HEK293 (cell line): ENCODE results near the gene WDR45B.
"Not testable (repeated sequence)": the region's sequence is repeated elsewhere in the genome, so short reads cannot be mapped to it uniquely, and the experiment has no call there.

ENCODE experiments used
- CTCF ChIA-PET: fragments of 350-600 bp; formaldehyde crosslinking; extraction: SDS; loops from one replicate; lab custom pipeline; 2021; ENCODE audit warnings: antibody characterized with exemption; lab: Yijun Ruan, JAX
- POLR2A ChIA-PET: fragments of 300-600 bp; formaldehyde crosslinking; extraction: SDS; loops from one replicate; lab custom pipeline; 2020; ENCODE audit warnings: antibody characterized with exemption, inconsistent platforms; lab: Yijun Ruan, JAX
- H3K27ac ChIP-seq: fragments of 200-500 bp; sonication (Bioruptor generic); 2 replicates; pipeline ENCODE4 v1.5.1; 2014; ENCODE audit warnings: low read depth, low read length, control low read depth, inconsistent platforms; ENCODE audit errors: extremely low read depth
- H3K36me3 ChIP-seq, 2 experiments: fragments of 200-500 bp in 1 of 2; sonication (Bioruptor generic) in 1 of 2; 1 replicate in 1 of 2; 2 replicates in 1 of 2; pipeline ENCODE4 v1.5.1; 2014 to 2017; ENCODE audit warnings: inconsistent platforms in 2 of 2, low read length in 2 of 2; ENCODE audit not compliant: control insufficient read depth in 2 of 2, insufficient read depth in 1 of 2
- H3K4me1 ChIP-seq: fragments of 200-500 bp; sonication (Bioruptor generic); 2 replicates; pipeline ENCODE4 v1.5.1; 2014; ENCODE audit warnings: mild to moderate bottlenecking, low read length, inconsistent platforms; ENCODE audit not compliant: control insufficient read depth, insufficient read depth
- H3K4me3 ChIP-seq: 2 replicates; pipeline ENCODE4 v1.5.1; 2011; ENCODE audit warnings: low read depth, mild to moderate bottlenecking, control low read depth, low read length, moderate library complexity
- H3K9me3 ChIP-seq: fragments of 200-500 bp; sonication (Bioruptor generic); 2 replicates; pipeline ENCODE4 v1.5.1; 2014; ENCODE audit warnings: low read depth, low read length, inconsistent platforms; ENCODE audit not compliant: control insufficient read depth, insufficient read depth
- KLF10 ChIP-seq: fragments of 450-650 bp; IDR thresholded peaks from 2 replicates; pipeline ENCODE4 v1.5.1; 2018; ENCODE audit warnings: missing biosample characterization, mild to moderate bottlenecking, missing genetic modification characterization
- PATZ1 ChIP-seq: fragments of 450-650 bp; formaldehyde crosslinking; IDR thresholded peaks from 2 replicates; pipeline ENCODE4 v1.5.1; 2016; ENCODE audit warnings: missing biosample characterization, missing genetic modification characterization
- ZNF10 ChIP-seq: fragments of 450-650 bp; formaldehyde crosslinking; IDR thresholded peaks from 2 replicates; pipeline ENCODE4 v1.5.1; 2017; ENCODE audit warnings: missing biosample characterization, missing genetic modification characterization
- ZNF121 ChIP-seq: fragments of 450-650 bp; formaldehyde crosslinking; IDR thresholded peaks from 2 replicates; pipeline ENCODE4 v1.5.1; 2016; ENCODE audit warnings: missing biosample characterization, missing genetic modification characterization
- ZNF174 ChIP-seq: fragments of 450-650 bp; formaldehyde crosslinking; IDR thresholded peaks from 2 replicates; pipeline ENCODE4 v1.5.0; 2017; ENCODE audit warnings: missing biosample characterization, mild to moderate bottlenecking, missing genetic modification characterization
- ZNF18 ChIP-seq: fragments of 450-650 bp; formaldehyde crosslinking; IDR thresholded peaks from 2 replicates; pipeline ENCODE4 v1.5.1; 2016; ENCODE audit warnings: missing biosample characterization, missing genetic modification characterization
- ZNF24 ChIP-seq: fragments of 450-650 bp; formaldehyde crosslinking; IDR thresholded peaks from 2 replicates; pipeline ENCODE4 v1.5.1; 2016; ENCODE audit warnings: missing biosample characterization, missing genetic modification characterization
- ZNF37A ChIP-seq: fragments of 450-650 bp; IDR thresholded peaks from 2 replicates; pipeline ENCODE4 v1.5.1; 2018; ENCODE audit warnings: missing biosample characterization, missing genetic modification characterization
- ZNF544 ChIP-seq: fragments of 450-650 bp; formaldehyde crosslinking; IDR thresholded peaks from 2 replicates; pipeline ENCODE4 v1.5.0; 2017; ENCODE audit warnings: missing biosample characterization, missing genetic modification characterization
- ZNF548 ChIP-seq: fragments of 450-650 bp; formaldehyde crosslinking; IDR thresholded peaks from 2 replicates; pipeline ENCODE4 v1.5.1; 2016; ENCODE audit warnings: missing biosample characterization, missing genetic modification characterization
- ZNF768 ChIP-seq: fragments of 450-650 bp; formaldehyde crosslinking; IDR thresholded peaks from 2 replicates; pipeline ENCODE4 v1.5.1; 2018; ENCODE audit warnings: missing biosample characterization, mild to moderate bottlenecking, missing genetic modification characterization
- TF ChIP-seq, protein P1 (sequence below): fragments of 450-650 bp; formaldehyde crosslinking; IDR thresholded peaks from 2 replicates; pipeline ENCODE4 v1.5.1; 2016; ENCODE audit warnings: missing biosample characterization, missing genetic modification characterization

WDR45B gene

DNA sequence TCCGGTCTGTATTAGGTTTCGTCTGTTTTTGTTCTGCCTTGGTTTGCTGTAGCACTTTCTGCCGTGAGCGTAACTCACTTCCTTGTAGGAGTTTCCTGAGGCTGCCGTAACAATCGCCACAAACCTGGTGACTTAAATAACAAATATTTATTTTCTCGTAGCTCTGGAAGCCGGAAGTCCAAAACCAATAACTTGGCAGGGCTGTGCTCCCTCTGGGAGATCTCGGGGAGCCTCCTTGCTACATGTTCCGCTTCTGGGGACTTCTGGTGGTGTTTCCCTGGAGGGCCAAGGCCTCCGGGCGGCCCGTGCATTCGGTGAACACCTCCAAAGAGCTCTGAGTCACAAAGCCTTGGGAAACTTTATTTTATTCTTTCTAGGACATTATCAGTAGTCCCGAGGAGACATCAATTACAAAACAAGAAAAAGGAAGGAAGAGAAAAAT is 6.8 kb upstream of the WDR45B start (continued):
- no peak for TF ChIP-seq PATZ1 (tag by site-specific recombination)
- TF ChIP-seq KLF10, result no peak
- TF ChIP-seq ZNF18 (tag by site-specific recombination), result no peak
- TF ChIP-seq ZNF548 (tag by site-specific recombination), result no peak
- TF ChIP-seq ZNF24, result no peak
- no peak for TF ChIP-seq ZNF121
- no peak for TF ChIP-seq ZNF544 (tag by site-specific recombination)

DNA sequence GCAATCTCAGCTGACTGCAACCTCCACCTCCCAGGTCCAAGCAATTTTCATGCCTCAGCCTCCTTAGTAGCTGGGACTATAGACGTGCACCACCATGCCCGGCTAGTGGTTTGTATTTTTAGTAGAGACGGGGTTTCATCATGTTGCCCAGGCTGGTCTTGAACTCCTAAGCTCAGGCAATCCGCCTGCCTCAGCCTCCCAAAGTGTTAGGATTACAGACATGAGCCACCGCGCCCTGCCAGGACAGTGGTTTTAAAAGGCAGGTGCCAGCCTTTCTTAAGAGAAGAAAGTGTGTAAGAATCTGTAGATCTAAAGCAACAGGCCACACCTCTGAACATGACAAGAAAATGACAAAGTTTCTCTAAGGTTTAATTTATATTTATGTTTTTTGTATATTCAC is 6.4 kb upstream of the WDR45B start:
- H3K27ac ChIP-seq, H3K4me1 ChIP-seq, POLR2A ChIA-PET, H3K9me3 ChIP-seq, H3K4me3 ChIP-seq: not testable (repeated sequence)
- H3K36me3 ChIP-seq, result peaks cover 7 to 25% of the 10 kb centered on the region in 2 experiments
- CTCF ChIA-PET, result interaction anchor here (0.6 to 1.0 kb wide), 2 partner anchors 39 to 120 kb away, joined by 3 to 4 read pairs; no protein-coding TSS in a partner anchor

- no peak overlapping the region for H3K4me3 ChIP-seq
- peaks cover 7 to 18% of the 10 kb centered on the region in 2 experiments for H3K36me3 ChIP-seq
- peaks cover 2% of the 10 kb centered on the region; the same call in 1 of the 2 replicates for H3K4me1 ChIP-seq
- H3K9me3 ChIP-seq, result no peaks in the 10 kb centered on the region
- ChIA-PET CTCF (no interaction called here), POLR2A (interaction anchor here (0.6 to 0.7 kb wide), 2 partner anchors 46 to 1139 kb away, joined by 3 read pairs; no protein-coding TSS in a partner anchor)
- H3K27ac ChIP-seq, result no peak overlapping the region
- TF ChIP-seq ZNF174 (tag by site-specific recombination) (no peak), ZNF37A (tag by site-specific recombination) (no peak)
- TF ChIP-seq, protein P1, sequence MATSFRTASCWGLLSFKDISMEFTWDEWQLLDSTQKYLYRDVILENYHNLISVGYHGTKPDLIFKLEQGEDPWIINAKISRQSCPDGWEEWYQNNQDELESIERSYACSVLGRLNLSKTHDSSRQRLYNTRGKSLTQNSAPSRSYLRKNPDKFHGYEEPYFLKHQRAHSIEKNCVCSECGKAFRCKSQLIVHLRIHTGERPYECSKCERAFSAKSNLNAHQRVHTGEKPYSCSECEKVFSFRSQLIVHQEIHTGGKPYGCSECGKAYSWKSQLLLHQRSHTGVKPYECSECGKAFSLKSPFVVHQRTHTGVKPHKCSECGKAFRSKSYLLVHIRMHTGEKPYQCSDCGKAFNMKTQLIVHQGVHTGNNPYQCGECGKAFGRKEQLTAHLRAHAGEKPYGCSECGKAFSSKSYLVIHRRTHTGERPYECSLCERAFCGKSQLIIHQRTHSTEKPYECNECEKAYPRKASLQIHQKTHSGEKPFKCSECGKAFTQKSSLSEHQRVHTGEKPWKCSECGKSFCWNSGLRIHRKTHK (tag by site-specific recombination), result no peak
Observed at GRCh38 chr17:82653651-82654528, 5.6 kb upstream of the WDR45B start.

GRCh38 chr17:82650723-82651122 is 2.5 kb upstream of the WDR45B start:
- TF ChIP-seq ZNF10 (tag by site-specific recombination) (0 out of 2 replicates have a peak, but pooled peaks have one; percentile 23), ZNF768 (no peak), ZNF121 (0 out of 2 replicates have a peak, but pooled peaks have one; percentile 19)
- H3K4me3 ChIP-seq, result no peak overlapping the region
- H3K4me1 ChIP-seq, result peaks cover 7% of the 10 kb centered on the region
- H3K27ac ChIP-seq, result no peak overlapping the region
- CTCF ChIA-PET, result no interaction called here
- H3K36me3 ChIP-seq, result peaks cover under 1 to 2% of the 10 kb centered on the region in 2 experiments; a peak in 2 of 3 replicates
- H3K9me3 ChIP-seq, result no peaks in the 10 kb centered on the region
- POLR2A ChIA-PET, result no interaction called here
